RWPE2 (cell line): ENCODE results near the gene AP4E1.
A peak's percentile ranks its signal among the peaks of the same experiment; 100 is the strongest.

Source experiments
- ATAC-seq: fragments of 200-7000 bp; cut with Tn5 transposase; 3 replicates; pipeline ENCODE4 v1.9.1; 2021; ENCODE audit warnings: low read depth
- DNase-seq: peaks from one replicate; pipeline ENCODE4 v3.0.0-alpha.2; 2020; ENCODE audit warnings: low spot score
- H3K27ac ChIP-seq: fragments of 450-650 bp; 2 replicates; pipeline ENCODE4 v1.5.1; 2017; ENCODE audit warnings: mild to moderate bottlenecking; ENCODE audit not compliant: poor library complexity, severe bottlenecking
- H3K27me3 ChIP-seq: fragments of 250-450 bp; sonication (Bioruptor Pico); 2 replicates; pipeline ENCODE4 v1.5.1; 2021; ENCODE audit warnings: mild to moderate bottlenecking, moderate library complexity; ENCODE audit not compliant: insufficient read depth, poor library complexity, severe bottlenecking
- H3K36me3 ChIP-seq: fragments of 250-450 bp; sonication (Bioruptor Pico); 2 replicates; pipeline ENCODE4 v1.5.1; 2020; ENCODE audit warnings: low read depth, mild to moderate bottlenecking, moderate library complexity
- H3K4me1 ChIP-seq: fragments of 250-450 bp; sonication (Bioruptor Pico); 2 replicates; pipeline ENCODE4 v1.5.1; 2021; ENCODE audit warnings: mild to moderate bottlenecking, moderate library complexity; ENCODE audit not compliant: insufficient read depth, poor library complexity, severe bottlenecking
- H3K4me3 ChIP-seq: fragments of 250-450 bp; sonication (Bioruptor Pico); 2 replicates; pipeline ENCODE4 v1.5.1; 2021; ENCODE audit warnings: mild to moderate bottlenecking, moderate library complexity; ENCODE audit not compliant: severe bottlenecking
- H3K9me3 ChIP-seq: fragments of 250-450 bp; sonication (Bioruptor Pico); 2 replicates; pipeline ENCODE4 v1.5.1; 2021; ENCODE audit warnings: mild to moderate bottlenecking, moderate library complexity; ENCODE audit not compliant: severe bottlenecking
- TF ChIP-seq, protein P1 (sequence below): fragments of 450-650 bp; IDR thresholded peaks from one replicate; pipeline ENCODE4 v1.5.1; 2017; ENCODE audit warnings: mild to moderate bottlenecking, moderate library complexity; ENCODE audit not compliant: poor library complexity, severe bottlenecking

Gene AP4E1

DNA sequence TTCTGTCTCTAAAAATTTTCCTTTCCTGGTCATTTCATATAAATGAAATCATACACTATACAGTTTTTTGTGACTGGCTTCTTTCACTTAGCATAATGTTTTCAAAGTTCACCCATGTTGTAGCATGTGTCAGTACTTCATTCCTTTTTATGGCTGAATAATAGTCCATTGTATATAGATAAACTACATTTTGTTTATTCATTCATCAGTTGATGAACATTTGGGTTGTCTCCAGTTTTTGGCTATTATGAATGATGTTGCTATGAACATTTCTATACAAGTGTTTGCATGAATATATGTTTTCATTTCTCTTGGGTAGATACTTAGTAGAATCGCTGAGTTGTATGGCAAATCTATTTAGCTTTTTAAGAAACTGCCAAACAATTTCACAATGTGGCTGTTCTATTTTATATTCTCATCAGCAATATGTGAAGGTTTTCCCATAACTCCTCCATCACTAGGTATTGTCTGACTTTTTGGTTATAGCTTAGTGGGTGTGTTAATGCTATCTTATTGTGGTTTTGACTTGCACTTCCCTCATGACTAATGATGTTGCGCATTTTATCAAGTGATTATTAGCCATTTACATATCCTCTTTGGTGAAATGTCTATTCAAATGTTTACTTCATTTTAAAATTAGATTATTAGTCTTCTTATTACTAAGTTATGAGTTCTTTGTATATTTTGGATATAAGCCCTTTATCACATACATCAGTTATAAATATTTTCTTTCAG is 21.7 kb upstream of the AP4E1 start:
- no peak overlapping the region for H3K4me3 ChIP-seq
- H3K27ac ChIP-seq, result peak overlapping the region; percentile 99
- H3K27me3 ChIP-seq, result no peaks in the 10 kb centered on the region
- DNase-seq (no peak), ATAC-seq (no peak)
- no peaks in the 10 kb centered on the region for H3K36me3 ChIP-seq
- TF ChIP-seq, protein P1, sequence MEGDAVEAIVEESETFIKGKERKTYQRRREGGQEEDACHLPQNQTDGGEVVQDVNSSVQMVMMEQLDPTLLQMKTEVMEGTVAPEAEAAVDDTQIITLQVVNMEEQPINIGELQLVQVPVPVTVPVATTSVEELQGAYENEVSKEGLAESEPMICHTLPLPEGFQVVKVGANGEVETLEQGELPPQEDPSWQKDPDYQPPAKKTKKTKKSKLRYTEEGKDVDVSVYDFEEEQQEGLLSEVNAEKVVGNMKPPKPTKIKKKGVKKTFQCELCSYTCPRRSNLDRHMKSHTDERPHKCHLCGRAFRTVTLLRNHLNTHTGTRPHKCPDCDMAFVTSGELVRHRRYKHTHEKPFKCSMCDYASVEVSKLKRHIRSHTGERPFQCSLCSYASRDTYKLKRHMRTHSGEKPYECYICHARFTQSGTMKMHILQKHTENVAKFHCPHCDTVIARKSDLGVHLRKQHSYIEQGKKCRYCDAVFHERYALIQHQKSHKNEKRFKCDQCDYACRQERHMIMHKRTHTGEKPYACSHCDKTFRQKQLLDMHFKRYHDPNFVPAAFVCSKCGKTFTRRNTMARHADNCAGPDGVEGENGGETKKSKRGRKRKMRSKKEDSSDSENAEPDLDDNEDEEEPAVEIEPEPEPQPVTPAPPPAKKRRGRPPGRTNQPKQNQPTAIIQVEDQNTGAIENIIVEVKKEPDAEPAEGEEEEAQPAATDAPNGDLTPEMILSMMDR, result no peak
- peaks cover 19% of the 10 kb centered on the region for H3K4me1 ChIP-seq
- H3K9me3 ChIP-seq, result peaks cover 7% of the 10 kb centered on the region

DNA sequence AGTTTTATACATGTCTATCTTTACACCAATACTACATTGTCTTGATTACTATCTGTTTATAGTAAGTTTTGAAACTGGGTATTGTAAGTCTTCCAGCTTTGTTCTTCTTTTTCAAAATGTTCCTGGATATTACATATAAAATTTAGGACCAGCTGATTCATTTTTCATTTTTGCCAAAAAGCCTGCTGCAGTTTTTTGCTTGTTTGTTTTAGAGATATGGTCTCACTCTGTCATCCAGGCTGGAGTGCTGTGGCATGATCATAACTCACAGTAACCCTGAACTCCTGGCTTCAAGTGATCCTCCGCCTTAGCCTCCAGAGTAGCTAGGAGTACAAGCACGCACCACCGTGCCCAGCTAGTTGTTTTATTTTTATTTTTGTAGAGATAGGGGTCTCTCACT is 20.4 kb upstream of the AP4E1 start:
- peaks cover 13% of the 10 kb centered on the region for H3K9me3 ChIP-seq
- peaks cover 16% of the 10 kb centered on the region for H3K4me1 ChIP-seq
- H3K36me3 ChIP-seq, result no peaks in the 10 kb centered on the region
- TF ChIP-seq, protein P1, result no peak
- no peak for DNase-seq
- H3K4me3 ChIP-seq, result no peak overlapping the region
- no peaks in the 10 kb centered on the region for H3K27me3 ChIP-seq
- no peak overlapping the region for H3K27ac ChIP-seq
- ATAC-seq, result no peak

DNA sequence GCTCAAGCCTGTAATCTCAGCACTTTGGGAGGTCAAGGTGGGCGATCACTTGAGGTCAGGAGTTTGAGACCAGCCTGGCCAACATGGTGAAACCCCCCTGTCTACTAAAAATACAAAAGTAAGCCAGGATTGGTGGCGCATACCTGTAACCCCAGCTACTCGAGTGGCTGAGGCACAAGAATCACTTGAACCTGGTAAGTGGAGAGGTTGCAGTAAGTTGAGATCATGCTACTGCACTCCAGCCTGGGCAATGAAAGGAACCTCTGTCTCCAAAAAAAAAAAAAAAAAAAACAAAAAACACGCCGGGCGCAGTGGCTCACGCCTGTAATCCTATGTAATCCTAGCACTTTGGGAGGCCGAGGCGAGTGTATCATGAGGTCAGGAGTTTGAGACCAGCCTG is 18.9 kb upstream of the AP4E1 start:
- no peak overlapping the region for H3K4me3 ChIP-seq
- DNase-seq (no peak), ATAC-seq (no peak)
- peaks cover 13% of the 10 kb centered on the region for H3K9me3 ChIP-seq
- H3K27me3 ChIP-seq, result no peaks in the 10 kb centered on the region
- peaks cover 8% of the 10 kb centered on the region for H3K4me1 ChIP-seq
- no peaks in the 10 kb centered on the region for H3K36me3 ChIP-seq
- TF ChIP-seq, protein P1, result no peak
- H3K27ac ChIP-seq, result no peak overlapping the region

DNA sequence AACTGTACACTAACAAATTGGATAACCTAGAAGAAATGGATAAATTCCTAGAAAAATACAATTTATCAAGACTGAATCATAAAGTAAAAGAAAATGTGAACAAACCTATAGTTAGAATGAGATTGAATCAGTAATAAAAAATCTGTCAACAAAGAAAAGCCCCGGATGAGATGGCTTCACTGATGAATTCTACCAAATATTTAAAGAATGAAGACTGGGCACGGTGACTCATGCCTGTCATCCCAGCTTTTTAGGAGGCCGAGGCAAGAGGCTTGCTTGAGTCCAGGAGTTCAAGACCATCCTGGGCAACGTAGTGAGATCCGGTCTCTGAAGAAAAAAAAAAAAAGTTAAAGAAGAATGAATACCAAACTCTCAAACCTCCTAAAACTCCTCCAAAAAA is 17.7 kb upstream of the AP4E1 start:
- Histone ChIP-seq H3K27ac (no peak overlapping the region), H3K4me1 (no peaks in the 10 kb centered on the region), H3K27me3 (no peaks in the 10 kb centered on the region), H3K36me3 (no peaks in the 10 kb centered on the region), H3K4me3 (no peak overlapping the region), H3K9me3 (peaks cover 13% of the 10 kb centered on the region)
- DNase-seq, result no peak
- TF ChIP-seq, protein P1, result no peak
- no peak for ATAC-seq

DNA sequence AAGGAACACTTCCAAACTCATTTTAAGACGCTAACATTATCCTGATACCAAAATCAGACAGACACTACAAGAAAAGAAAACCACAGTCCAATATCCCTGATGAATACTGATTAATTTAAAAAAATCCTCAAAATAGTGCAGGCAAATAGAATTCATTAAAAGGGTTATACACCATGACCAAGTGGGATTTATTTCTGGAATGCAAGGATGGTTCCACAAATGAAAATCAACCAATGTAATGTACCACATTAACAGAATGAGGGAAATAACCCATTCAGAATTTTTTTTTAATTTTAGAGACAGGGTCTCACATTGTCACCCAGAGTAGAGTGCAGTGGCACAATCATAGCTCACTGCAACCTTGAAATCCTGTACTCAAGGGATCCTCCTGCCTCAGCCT is 17.3 kb upstream of the AP4E1 start:
- Histone ChIP-seq H3K9me3 (peaks cover 13% of the 10 kb centered on the region), H3K27me3 (no peaks in the 10 kb centered on the region), H3K4me1 (no peaks in the 10 kb centered on the region), H3K27ac (no peak overlapping the region), H3K36me3 (no peaks in the 10 kb centered on the region), H3K4me3 (no peak overlapping the region)
- TF ChIP-seq, protein P1, result no peak
- no peak for ATAC-seq
- no peak for DNase-seq
